Measurements from ENCODE around the gene GLRX2.

GLRX2 gene, protein sequence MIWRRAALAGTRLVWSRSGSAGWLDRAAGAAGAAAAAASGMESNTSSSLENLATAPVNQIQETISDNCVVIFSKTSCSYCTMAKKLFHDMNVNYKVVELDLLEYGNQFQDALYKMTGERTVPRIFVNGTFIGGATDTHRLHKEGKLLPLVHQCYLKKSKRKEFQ

DNA sequence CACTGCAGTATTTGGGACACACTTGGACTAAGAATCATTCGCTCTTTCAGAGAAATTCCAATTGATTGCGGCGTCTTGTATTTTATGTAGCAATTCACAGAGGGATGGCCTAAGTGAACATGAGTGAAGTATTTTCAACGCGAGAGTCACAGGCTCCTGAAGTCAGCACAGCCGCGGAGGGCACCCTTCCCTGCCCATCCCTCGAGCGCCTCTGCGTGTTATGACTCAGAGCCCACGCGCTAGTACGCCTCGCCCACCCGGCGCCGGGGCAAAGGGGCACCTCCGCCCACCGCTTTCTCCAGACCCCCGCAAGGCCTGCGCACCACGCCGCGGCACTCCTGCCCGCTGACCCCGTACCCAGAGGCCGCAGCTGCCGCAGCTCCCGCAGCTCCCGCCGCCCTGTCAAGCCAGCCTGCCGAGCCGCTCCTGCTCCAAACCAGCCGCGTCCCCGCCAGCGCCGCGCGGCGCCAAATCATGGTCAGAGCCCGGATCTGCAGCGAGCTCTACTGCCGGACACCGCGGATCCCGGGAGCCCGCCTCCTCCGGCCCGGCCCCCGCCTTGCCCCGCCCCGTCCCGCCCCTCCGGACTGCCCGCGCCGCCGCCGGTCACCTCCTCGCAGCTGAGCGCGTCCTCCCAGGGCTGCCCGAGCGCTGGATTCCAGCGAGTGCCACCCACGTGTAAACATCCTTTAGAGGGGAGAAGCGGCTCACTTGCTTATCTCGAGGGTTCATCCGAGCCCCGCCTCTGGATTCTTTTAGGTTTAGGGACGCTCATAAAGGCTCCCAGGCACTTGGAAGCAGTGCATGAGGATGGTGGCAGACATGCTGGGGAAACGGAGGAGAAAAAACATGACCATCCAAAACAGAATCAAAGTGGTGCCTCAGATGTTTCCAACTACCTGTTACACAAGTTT is at the start of gene GLRX2:
TSS of gene GLRX2 (minus strand) at position 508 of the 914 bp plus-strand sequence. CDS start at position 476, 32 bp downstream.
- DNase-seq (ENCODE audit: low spot score), result peak; percentile 95
- peak within 1 kb of the TSS; percentile 97 to 98 for H3K27ac ChIP-seq
- H3K4me3 ChIP-seq, result peak within 1 kb of the TSS; percentile 95
- TF ChIP-seq, protein P1, sequence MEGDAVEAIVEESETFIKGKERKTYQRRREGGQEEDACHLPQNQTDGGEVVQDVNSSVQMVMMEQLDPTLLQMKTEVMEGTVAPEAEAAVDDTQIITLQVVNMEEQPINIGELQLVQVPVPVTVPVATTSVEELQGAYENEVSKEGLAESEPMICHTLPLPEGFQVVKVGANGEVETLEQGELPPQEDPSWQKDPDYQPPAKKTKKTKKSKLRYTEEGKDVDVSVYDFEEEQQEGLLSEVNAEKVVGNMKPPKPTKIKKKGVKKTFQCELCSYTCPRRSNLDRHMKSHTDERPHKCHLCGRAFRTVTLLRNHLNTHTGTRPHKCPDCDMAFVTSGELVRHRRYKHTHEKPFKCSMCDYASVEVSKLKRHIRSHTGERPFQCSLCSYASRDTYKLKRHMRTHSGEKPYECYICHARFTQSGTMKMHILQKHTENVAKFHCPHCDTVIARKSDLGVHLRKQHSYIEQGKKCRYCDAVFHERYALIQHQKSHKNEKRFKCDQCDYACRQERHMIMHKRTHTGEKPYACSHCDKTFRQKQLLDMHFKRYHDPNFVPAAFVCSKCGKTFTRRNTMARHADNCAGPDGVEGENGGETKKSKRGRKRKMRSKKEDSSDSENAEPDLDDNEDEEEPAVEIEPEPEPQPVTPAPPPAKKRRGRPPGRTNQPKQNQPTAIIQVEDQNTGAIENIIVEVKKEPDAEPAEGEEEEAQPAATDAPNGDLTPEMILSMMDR (IDR thresholded peaks at IDR 0.05), result no peak

DNA sequence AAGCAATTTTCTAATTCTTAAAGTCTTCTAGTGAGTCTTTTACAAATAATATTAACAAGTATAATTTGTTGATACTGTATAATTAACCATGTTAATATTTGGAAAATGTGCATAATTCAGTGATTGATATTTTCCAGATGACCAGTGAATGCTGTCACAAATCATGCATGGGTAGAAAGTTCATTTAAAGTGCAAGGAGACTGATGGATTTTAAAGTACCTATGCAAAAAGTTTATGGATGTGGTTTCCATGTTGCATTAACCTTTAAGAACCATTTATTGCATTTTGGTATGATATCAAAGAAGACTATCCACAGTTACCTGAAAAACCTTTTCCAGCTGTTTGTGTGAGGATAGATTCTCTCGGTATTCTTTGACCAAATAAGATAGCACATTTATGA is 39.8 kb upstream of the GLRX2 start:
- DNase-seq (ENCODE audit: low spot score), result no peak
- TF ChIP-seq, protein P1 (IDR thresholded peaks at IDR 0.05), result no peak
- H3K4me3 ChIP-seq, result no peak overlapping the region
- no peak overlapping the region for H3K27ac ChIP-seq

DNA sequence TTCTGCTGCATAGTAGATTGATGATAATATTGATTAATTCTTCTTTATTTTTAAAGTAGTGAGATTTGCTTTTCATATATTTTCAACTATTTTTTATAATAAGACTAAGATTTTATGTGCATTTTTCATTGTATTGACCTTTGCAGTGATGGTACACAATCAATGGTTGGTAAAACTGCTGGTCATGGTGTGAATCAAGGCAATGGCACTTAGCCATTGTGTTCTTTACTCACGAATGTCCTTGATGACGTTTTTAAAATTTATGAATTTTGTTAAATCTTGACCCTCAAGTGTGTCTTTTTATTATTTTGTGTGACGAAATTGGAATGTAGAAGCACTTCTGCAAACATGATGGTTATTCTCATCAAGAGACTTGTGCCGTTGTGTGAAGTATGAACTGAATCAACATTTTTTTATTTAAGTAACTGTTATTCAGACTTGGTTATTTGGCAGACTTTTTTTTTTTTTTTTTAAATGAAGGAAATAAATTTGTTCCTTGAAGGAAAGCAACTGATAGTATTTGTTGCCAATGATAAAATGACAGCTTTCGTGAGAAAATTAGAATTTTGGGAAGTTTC is 39.2 kb upstream of the GLRX2 start:
- no peak overlapping the region for H3K27ac ChIP-seq
- H3K4me3 ChIP-seq, result no peak overlapping the region
- TF ChIP-seq, protein P1 (IDR thresholded peaks at IDR 0.05), result no peak
- DNase-seq (ENCODE audit: low spot score), result no peak

DNA sequence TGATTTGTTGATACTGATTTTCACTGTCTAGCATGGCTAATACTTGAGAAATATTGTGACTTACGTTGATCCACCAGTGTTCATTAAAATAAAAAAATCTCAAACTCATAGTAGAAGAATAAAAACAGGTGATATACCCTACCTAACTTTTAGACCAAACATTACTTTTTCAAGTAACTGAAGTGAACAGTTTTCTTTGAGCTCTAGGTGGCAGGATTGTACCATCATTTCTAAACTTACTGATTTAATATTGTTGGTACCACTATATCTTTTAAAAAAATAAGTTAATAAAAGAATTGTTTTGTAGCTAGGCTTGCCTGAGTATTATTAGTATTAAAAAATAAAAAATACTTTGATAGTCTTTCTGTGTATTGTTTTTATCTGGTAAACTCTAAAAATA is 38.1 kb upstream of the GLRX2 start:
- TF ChIP-seq, protein P1 (IDR thresholded peaks at IDR 0.05), result no peak
- no peak for DNase-seq (ENCODE audit: low spot score)
- no peak overlapping the region for H3K27ac ChIP-seq
- H3K4me3 ChIP-seq, result no peak overlapping the region

DNA sequence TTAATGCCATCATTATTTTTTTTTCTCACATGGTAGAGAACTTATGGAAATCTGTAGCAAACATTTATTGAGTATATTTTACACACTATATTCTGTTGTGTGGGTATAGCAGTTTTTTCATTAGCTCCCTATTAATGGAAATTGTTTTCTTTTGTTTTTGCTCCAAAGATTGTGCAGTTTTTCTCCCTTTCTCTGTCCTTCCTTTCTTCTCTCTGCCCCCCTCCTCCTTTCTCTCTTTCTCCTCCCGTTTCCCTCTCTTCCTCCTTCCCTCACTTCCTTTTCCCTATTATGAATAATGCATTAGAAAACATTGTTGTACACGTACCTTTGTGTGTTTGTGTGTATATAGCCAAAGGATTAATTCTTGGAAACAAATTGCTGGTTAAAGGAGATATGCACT is 37.2 kb upstream of the GLRX2 start:
- TF ChIP-seq, protein P1 (IDR thresholded peaks at IDR 0.05), result no peak
- DNase-seq (ENCODE audit: low spot score), result no peak
- H3K27ac ChIP-seq, result no peak overlapping the region
- no peak overlapping the region for H3K4me3 ChIP-seq

DNA sequence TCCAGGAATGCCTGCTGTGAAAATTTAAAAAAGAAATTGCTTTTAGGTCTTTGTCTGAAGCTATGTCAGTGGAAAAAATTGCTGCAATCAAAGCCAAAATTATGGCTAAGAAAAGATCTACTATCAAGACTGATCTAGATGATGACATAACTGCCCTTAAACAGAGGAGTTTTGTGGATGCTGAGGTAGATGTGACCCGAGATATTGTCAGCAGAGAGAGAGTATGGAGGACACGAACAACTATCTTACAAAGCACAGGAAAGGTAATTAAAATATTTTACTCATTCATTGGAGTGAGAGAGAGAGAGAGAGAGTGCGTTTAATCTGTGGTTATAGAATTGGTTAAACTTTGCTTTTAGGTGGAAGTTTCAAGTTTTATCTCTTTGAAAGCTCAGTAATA is 36.6 kb upstream of the GLRX2 start:
- no peak for DNase-seq (ENCODE audit: low spot score)
- Histone ChIP-seq H3K4me3 (no peak overlapping the region), H3K27ac (no peak overlapping the region)
- TF ChIP-seq, protein P1 (IDR thresholded peaks at IDR 0.05), result no peak
